Endothelial cell (in vitro differentiated cells): ENCODE results near the gene ANG. TPM values are rescaled to one million over a fixed set of nuclear protein-coding genes. Genes with fewer than 3 reads are reported as not detected.
A peak's percentile ranks its signal among the peaks of the same experiment; 100 is the strongest.

Experiments
- DNase-seq: peaks from one replicate; pipeline ENCODE4 v3.0.0; 2021; ENCODE audit warnings: low spot score
- H3K27ac Mint-ChIP-seq: one replicate; pipeline ENCODE4 v1.8.0; 2021; ENCODE audit warnings: mixed read lengths, inconsistent platforms; ENCODE audit not compliant: unreplicated experiment
- H3K27me3 Mint-ChIP-seq: one replicate; pipeline ENCODE4 v1.8.0; 2021; ENCODE audit warnings: mild to moderate bottlenecking, moderate library complexity, mixed read lengths, inconsistent platforms; ENCODE audit not compliant: unreplicated experiment
- H3K36me3 Mint-ChIP-seq: one replicate; pipeline ENCODE4 v1.8.0; 2021; ENCODE audit warnings: mild to moderate bottlenecking, low read depth, mixed read lengths, inconsistent platforms; ENCODE audit not compliant: unreplicated experiment
- H3K4me1 Mint-ChIP-seq: one replicate; pipeline ENCODE4 v1.8.0; 2021; ENCODE audit warnings: mild to moderate bottlenecking, mixed read lengths, inconsistent platforms; ENCODE audit not compliant: unreplicated experiment
- H3K4me3 Mint-ChIP-seq: one replicate; pipeline ENCODE4 v1.8.0; 2021; ENCODE audit warnings: mild to moderate bottlenecking, mixed read lengths, inconsistent platforms; ENCODE audit not compliant: unreplicated experiment
- H3K9me3 Mint-ChIP-seq: one replicate; pipeline ENCODE4 v1.8.0; 2021; ENCODE audit warnings: mixed read lengths, inconsistent platforms; ENCODE audit not compliant: unreplicated experiment
- total RNA-seq: library from RNA; stranded (reverse); fragmentation: NEBNext Ultra II Directional; extraction: Animal tissue kit (Norgen Biotek cat#: 25700); gene quantifications from one replicate; pipeline ENCODE4 v1.2.1, GENCODE V29; 2021; ENCODE audit not compliant: unreplicated experiment
- TF ChIP-seq, protein P1 (sequence below): fragments of 200-600 bp; sonication (generic); IDR thresholded peaks from one replicate; pipeline ENCODE4 v1.5.0; 2021; ENCODE audit warnings: antibody characterized with exemption; ENCODE audit not compliant: unreplicated experiment

ANG gene
- total RNA-seq, 1 donor from 2014 or later, result 6.5 TPM

DNA sequence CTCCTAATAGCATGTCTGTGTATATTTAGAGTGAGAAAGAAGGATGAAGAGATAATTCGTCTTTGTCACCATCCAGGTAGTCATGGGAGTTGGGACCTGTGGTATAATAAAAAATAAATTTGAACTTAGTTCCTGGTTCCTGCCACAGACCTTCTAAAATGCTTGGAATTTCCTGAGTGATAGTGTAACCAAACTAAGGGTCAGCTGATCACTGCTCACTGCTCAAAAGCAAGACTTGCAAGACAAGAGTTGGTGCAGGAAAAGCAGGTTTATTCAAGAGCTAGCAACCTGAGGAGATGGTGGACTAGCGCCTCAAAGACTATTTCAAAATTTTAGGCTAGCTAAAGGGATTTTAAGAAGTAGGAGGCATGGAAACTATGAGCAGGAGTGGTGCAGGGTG is 19.1 kb downstream of the ANG start:
- peaks cover 6% of the 10 kb centered on the region for H3K9me3 Mint-ChIP-seq
- TF ChIP-seq, protein P1, sequence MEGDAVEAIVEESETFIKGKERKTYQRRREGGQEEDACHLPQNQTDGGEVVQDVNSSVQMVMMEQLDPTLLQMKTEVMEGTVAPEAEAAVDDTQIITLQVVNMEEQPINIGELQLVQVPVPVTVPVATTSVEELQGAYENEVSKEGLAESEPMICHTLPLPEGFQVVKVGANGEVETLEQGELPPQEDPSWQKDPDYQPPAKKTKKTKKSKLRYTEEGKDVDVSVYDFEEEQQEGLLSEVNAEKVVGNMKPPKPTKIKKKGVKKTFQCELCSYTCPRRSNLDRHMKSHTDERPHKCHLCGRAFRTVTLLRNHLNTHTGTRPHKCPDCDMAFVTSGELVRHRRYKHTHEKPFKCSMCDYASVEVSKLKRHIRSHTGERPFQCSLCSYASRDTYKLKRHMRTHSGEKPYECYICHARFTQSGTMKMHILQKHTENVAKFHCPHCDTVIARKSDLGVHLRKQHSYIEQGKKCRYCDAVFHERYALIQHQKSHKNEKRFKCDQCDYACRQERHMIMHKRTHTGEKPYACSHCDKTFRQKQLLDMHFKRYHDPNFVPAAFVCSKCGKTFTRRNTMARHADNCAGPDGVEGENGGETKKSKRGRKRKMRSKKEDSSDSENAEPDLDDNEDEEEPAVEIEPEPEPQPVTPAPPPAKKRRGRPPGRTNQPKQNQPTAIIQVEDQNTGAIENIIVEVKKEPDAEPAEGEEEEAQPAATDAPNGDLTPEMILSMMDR, result no peak
- no peaks in the 10 kb centered on the region for H3K36me3 Mint-ChIP-seq
- H3K27me3 Mint-ChIP-seq, result peaks cover 2% of the 10 kb centered on the region
- no peak for DNase-seq
- H3K27ac Mint-ChIP-seq, result peak overlapping the region; percentile 84
- H3K4me1 Mint-ChIP-seq, result peaks cover 12% of the 10 kb centered on the region
- H3K4me3 Mint-ChIP-seq, result no peak overlapping the region

- H3K27ac Mint-ChIP-seq, result no peak overlapping the region
- no peaks in the 10 kb centered on the region for H3K36me3 Mint-ChIP-seq
- no peak for DNase-seq
- TF ChIP-seq, protein P1, result no peak
- H3K27me3 Mint-ChIP-seq, result peaks cover 2% of the 10 kb centered on the region
- peaks cover 6% of the 10 kb centered on the region for H3K9me3 Mint-ChIP-seq
- H3K4me1 Mint-ChIP-seq, result peaks cover 12% of the 10 kb centered on the region
- H3K4me3 Mint-ChIP-seq, result no peak overlapping the region
Observed at GRCh38 chr14:20711261-20711660, 22.7 kb downstream of the ANG start.

DNA sequence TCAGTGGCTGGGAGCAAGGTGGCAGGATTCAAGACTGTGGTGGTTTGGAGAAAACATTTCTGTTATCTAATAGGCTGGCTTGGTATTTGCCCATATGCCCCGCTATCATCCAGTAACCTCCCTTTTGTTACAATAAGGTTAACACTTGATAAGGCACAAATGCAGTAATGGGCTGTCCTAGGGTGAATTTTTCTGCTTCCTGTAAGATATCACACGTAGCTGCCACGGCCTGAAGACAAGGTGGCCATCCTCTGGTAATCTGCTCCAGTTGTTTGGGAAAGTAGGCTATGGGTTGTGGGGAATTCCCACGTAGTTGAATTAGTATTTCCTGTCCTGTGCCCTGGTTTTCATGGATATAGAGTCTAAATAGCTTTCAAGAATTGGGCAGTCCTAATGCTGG is 23.1 kb downstream of the ANG start:
- peaks cover 2% of the 10 kb centered on the region for H3K27me3 Mint-ChIP-seq
- peaks cover 6% of the 10 kb centered on the region for H3K9me3 Mint-ChIP-seq
- TF ChIP-seq, protein P1, result no peak
- H3K4me3 Mint-ChIP-seq, result no peak overlapping the region
- DNase-seq, result no peak
- peaks cover 12% of the 10 kb centered on the region for H3K4me1 Mint-ChIP-seq
- no peaks in the 10 kb centered on the region for H3K36me3 Mint-ChIP-seq
- no peak overlapping the region for H3K27ac Mint-ChIP-seq

- H3K27me3 Mint-ChIP-seq, result peaks cover 3% of the 10 kb centered on the region
Observed at GRCh38 chr14:20712904-20713303, 24.3 kb downstream of the ANG start.

GRCh38 chr14:20714593-20715250 is 26.2 kb downstream of the ANG start:
- no peak overlapping the region for H3K4me3 Mint-ChIP-seq
- H3K27ac Mint-ChIP-seq, result no peak overlapping the region
- TF ChIP-seq, protein P1, result no peak
- peaks cover 3% of the 10 kb centered on the region for H3K4me1 Mint-ChIP-seq
- no peaks in the 10 kb centered on the region for H3K36me3 Mint-ChIP-seq
- H3K9me3 Mint-ChIP-seq, result no peaks in the 10 kb centered on the region
- peaks cover 4% of the 10 kb centered on the region for H3K27me3 Mint-ChIP-seq
- no peak for DNase-seq

More at GRCh38 chr14:20712904-20713303, 24.3 kb downstream of the ANG start:
- DNase-seq, result no peak
- Mint-ChIP-seq H3K4me1 (peaks cover 6% of the 10 kb centered on the region), H3K9me3 (no peaks in the 10 kb centered on the region), H3K27ac (no peak overlapping the region), H3K36me3 (no peaks in the 10 kb centered on the region), H3K4me3 (no peak overlapping the region)
- TF ChIP-seq, protein P1, result no peak
